HG02970 (cell line): ENCODE results near the gene MEIG1.
A peak's percentile ranks its signal among the peaks of the same experiment; 100 is the strongest.
"Not testable (repeated sequence)": the region's sequence is repeated elsewhere in the genome, so short reads cannot be mapped to it uniquely, and the experiment has no call there.

ENCODE experiments used
- ATAC-seq: cut with Tn5 transposase; IDR thresholded peaks from one replicate; pipeline ENCODE4 v1.9.1; 2021; ENCODE audit warnings: mild to moderate bottlenecking, moderate library complexity, moderate number of reproducible peaks; ENCODE audit not compliant: unreplicated experiment, low FRiP score

The MEIG1 gene

DNA sequence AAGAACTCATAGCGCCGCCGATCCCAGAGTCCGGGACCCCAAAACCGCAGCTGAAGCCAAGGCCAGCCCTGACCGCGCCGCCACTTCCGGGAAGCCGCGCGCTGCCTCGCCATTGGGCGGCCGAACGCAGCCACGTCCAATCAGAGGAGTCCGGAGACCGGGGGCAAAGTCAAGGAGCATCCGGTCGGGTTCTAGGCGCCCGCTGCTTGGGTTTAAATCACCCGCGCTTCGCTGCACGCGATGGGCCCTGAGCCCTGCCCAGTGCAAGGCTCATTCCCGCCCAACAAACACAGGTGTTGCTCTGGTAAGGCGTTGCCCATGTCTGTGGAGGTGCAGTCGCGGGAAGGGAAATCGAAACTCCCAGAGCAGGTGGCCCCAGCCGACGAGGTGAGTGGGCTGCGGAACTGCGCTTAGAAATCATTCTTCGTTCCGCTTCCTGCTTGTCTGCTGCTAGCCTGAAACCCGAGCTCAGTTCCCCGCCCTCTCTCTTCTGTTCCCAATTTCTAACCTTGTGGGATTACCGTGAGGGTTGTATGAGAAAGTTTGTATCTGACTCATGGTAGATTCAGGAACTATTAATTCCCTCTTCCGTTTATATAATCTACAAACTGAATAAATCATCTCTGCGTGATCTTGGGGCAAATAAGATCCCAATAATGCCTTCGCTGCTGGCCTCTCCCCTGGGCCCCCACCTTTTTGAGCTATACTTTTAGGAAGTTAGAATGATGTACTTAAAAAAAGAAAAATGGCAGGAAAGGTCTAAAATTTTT lies 5.0 kb upstream of the MEIG1 start, which contains the start of gene DCLRE1C:
Gene DCLRE1C, minus strand, starts transcription at position 96 of the 770 bp plus-strand sequence. Its CDS starts 86 bp downstream, at position 10.
- ATAC-seq: peak; percentile 63

DNA sequence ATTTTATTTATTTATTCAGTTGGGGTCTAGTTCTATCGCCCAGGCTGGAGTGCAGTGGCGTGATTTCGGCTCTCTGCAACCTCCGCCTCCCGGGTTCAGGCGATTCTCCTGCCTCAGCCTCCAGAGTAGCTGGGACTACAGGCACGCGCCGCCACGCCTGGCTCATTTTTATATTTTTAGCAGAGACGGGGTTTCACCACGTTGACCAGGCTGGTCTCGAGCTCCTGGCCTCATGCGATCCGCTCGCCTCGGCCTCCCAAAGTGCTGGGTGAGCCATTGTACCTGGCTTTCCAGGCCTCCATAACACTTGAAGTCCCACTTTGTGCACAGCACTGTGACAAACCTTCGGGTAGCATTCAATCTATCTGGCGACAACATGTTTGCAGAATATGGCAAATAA lies 4.3 kb upstream of the MEIG1 start:
- no peak for ATAC-seq

DNA sequence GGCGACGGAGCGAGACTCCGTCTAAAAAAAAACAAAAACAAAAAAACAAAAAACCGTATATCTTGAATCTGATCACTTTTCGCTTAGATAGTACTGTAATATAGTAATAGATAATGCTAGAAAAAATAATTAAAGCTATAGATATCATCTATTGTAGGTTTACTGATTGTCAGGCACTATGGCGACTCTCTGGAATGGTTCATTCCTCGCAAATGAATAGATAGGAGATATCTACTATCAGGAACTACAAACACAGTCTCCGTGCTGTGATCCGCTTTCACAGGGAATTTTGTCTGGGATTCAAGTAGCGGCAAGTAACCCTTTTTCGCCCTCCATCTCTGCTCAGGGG lies 342 bp upstream of the MEIG1 start:
- no peak for ATAC-seq

DNA sequence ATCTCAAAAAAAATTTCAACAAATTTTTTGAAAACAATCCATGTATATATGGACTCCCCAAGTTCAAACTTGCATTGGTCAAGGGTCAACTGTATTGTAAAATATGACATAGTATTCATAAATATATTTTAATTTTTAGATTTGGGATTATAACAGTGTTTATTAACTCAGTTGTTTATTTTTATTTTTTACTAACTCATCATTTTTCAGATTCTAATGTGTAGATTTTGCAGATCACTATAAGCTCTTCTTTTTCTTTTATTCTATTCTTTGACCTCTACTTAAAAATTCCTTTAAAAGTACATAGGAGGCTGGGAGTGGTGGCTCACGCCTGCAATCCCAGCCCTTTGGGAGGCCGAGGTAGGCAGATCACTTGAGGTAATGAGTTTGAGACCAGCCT lies 8.7 kb downstream of the MEIG1 start:
- ATAC-seq: no peak

DNA sequence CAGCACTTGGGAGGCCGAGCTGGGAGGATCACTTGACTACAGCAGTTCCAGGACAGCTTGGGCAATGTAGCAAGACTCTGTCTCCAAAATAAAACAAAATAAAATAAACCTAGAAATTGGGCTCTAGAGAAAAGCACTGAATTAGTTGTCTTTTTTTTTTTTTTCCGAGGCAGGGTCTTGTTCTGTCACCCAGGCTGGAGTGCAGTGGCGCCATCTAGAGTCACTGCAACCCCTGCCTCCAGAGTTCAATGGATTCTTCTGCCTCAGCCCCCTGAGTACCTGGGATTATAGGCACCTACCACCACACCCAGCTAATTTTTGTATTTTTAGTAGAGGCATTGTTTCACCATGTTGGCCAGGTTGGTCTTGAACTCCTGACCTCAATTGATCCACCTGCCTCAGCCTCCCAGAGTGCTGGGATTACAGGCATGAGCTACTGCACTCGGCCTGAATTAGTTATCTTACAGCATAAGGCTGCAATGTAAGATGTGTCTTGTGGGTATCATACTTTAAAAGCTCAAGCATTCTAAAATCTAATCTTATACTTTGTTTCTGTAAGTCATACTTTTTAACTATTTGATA lies 12.8 kb downstream of the MEIG1 start:
- ATAC-seq: no peak

DNA sequence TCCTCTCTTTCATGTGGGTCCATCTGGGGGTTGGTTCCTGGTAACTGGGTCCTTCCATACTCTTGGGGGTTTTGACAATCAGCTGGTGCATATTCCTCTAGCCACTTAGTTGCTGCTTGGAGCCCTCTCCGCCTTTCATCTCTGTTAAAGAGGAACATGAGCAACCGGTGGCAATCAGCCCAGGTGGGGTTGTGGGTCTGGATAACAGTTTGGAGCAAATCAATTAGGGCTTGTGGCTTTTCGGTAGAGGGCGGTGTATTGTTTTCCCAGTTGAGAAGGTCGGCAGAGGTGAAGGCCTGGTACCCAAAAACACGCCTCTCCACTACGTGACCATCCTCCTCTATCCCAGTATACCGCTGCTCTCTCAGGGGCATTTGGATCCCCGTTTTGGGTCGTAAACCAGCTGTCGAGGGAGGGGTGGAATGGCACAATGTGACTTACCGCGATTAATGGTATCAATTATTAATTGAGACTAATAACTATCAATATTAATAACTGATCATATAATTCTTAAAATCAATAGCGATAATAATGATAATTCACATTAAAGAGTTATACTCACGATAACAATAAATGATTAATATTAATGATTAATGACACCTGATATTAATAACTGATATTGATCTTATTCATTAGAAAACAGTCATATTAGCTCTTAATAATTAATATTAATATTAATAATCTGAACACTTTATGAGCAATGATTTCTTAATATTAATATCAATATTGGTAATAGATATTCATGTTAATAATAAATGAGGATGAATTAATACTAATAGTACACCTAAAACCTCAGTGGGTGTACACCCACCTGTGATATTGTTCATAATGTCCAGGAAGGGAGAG lies 15.2 kb downstream of the MEIG1 start:
- ATAC-seq: not testable (repeated sequence)

DNA sequence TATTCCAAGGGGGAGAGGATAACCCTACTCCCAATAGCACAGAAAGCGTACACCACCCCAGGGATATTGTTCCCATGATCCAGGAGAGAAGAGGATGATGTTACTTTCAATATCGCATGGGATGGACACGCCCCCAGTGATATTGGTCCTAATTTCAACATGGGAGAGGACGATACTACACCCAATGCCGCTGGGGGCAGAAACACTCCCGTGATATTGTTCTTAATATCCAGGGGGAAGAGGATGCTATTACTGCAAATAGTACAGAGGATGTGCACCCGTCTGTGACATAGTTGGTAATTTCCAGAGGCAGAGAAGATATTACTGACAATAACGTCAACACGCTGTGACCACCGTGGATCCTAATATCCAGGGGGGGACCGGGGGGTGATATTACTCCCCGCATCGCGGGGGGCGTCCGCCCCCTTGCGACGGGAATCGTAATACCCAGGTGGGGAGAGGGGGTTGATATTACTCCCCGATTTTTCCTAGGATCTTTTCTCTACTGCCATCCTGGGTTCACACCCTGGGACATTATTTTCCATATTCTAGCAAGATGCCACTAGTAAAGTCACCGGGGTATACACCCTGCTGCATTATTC lies 16.6 kb downstream of the MEIG1 start:
- no peak for ATAC-seq

DNA sequence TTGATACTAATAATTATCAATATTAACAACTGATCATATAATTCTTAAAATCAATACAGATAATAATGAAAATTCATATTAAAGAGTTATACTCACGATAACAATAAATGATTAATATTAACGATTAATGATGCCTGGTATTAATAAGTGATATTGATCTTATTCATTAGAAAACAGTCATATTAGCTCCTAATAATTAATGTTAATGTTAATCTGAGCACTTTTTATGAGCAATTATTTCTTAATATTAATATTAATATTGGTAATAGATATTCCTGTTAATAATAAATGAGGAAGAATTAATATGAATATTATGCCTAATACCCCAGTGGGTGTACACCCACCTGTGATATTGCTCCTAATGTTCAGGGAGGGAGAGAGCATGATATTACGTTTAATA lies 23.6 kb downstream of the MEIG1 start:
- ATAC-seq: no peak

DNA sequence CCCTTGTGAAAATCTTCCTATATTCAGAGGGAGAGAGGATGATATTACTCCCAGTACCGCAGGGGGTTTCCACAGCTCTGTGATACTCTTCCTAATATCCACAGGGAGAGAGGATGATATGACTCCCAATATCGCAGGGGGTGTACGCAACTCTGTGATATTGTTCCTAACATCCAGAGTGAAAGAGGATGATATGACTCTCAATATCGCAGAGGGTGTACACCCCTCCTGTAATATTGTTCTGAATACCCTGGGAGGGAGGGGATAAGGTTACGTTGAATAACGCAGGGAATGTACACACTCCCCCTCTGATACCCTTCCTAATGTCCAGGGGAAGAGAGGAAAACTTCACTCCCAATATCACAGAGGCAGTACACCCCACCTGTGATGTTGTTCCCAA lies 30.4 kb downstream of the MEIG1 start:
- ATAC-seq: not testable (repeated sequence)

DNA sequence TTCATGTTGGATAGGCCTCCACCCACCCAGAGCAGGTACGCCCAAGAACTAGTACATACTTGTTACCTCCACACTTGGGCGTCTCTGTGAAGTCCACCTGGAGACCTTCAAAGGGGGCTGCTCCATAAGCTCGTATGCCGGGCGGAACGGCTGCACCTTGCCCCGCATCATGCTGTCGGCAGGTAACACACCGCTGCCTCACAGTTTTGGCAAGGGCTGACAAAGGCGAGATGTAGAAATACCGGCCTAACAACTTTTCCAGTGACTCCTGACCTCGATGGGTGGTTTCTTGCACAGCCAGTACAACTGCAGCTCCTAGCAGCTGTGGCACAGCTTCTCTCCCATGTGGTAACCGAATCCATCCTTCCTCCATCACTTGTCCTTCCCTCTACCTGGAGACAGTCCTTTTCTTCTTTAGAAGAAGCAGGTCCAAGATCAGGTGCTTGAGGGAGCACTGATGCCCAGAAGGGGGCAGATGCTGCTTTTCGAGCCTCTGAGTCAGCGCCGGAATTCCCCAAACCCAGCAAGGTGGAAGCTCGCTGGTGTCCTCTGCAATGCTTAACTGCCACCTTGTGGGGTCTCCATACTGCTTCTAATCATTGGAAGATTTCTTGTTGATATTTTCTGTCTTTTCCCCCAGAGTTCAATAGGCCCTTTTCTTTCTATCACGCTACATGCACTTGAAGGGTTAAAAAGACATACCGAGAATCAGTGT lies 32.0 kb downstream of the MEIG1 start:
- not testable (repeated sequence) for ATAC-seq

DNA sequence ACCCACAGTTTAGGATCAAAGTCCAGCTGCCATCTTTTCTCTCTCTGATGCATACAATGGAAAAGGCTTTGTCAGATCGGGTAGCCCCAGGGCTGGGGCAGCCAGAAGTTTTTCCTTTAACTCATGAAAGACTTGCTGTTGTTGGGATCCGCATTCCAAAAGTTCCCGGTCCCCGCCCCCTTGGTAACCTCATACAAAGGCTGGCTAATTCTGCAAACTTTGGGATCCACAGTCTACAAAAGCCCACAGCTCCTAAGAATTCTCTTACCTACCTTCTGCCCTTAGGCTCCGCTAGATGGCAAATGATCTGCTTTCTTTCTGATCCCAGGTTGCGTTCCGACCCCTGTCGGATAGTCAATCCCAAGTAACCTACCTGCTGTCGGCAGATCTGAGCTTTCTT lies 33.1 kb downstream of the MEIG1 start:
- not testable (repeated sequence) for ATAC-seq

DNA sequence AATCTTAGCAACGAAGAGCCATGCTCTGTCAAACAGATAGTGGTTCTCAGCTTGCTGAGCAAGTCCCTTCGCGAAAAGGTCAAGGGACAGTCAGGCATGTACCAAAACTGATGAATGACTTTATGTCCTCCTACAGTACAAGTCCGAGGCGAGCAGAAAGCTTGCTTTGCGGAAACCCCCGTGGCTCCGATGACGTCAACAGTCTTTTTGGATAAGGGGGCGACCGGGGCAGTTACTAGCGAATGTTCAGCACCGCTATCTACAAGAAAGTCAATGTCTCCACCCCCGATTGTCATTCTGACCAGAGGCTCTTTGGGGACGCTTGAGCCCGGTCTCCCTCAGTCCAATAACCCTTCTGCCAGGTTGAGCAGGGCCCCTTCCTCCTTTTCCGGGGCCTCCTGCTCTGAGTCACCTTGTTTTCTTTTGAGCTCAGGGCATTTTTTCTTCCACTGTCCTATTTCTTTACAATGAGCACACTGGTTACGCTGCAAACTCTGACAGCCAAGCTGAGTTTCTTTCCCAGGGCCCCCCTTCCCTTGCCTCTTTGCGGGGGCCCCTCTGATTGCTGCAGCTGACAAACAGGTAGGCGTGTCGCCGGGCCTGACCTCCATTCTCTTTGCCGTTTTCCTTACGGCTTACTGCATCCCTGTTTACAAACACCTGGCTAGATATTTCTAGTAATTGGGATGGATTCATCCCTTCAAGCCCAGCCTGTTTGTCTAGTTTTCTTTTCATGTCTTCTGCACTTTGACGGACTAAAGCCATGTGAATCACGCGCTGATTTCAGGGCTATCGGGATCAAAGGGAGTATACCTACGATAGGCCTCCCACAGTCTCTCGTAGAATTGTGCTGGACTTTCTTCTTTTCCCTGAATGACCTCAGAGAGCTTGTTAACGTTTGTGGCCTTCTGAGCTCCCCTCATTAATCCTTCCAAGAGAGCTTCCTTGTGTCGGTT lies 34.6 kb downstream of the MEIG1 start:
- ATAC-seq: not testable (repeated sequence)

DNA sequence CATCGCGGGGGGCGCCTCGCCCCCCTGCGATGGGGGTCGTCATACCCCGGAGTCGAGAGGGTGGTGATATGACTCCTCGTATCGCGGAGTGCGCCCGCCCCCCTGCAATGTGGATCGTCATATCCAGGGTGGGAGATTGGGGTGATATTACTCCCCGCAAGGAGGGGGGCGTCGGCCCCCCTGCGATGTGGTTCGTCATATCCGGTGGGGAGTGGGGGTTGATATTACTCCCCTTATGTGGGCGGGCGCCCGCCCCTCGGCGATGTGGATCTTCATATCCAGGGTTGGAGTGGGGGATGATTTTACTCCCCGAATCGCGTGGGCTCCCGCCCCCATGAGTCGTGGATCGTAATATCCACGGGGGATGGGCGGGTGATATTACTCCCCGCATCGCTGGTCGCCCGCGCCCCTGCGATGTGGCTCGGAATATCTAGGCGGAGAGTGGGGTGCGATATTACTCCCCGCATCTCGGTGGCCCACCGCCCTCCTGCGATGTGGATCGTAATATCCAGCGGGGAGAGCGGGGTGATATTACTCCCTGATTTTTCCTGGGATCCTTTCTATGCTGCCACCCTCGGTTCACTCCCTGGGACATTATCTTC lies 36.9 kb downstream of the MEIG1 start:
- no peak for ATAC-seq

DNA sequence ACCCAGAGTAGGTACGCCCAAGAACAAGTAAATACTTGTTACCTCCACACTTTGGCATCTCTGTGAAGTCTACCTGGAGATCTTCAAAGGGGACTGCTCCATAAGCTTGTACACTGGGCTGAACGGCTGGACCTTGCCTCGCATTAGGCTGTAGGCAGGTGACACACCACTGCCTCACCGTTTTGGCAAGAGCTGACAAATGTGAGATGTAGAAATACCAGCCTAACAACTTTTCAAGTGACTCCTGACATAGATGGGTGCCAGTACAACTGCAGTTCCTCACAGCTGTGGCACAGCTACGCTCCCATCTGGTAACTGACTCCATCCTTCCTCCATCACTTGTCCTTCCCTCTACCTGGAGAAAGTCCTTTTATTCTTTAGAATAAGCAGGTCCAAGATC lies 54.3 kb downstream of the MEIG1 start:
- ATAC-seq: not testable (repeated sequence)

DNA sequence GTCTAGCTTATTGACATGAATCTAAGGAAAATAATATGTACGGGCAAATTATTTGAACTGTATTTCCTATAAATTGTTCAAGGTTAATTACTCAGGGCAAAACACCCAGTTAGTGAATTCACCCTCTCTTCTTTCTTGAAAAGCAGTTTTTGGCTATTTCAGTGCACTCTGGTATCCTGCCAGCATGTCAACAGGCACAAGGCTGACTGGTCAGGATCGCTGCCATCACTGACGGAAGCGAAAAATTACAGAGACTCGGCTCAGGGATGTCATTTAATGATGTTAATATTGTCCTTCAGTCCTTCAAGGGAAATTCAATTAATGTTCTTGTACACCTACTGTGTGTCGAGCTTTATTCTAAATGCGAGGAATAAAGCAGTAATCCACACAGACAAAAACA lies 56.3 kb downstream of the MEIG1 start:
- ATAC-seq: no peak

DNA sequence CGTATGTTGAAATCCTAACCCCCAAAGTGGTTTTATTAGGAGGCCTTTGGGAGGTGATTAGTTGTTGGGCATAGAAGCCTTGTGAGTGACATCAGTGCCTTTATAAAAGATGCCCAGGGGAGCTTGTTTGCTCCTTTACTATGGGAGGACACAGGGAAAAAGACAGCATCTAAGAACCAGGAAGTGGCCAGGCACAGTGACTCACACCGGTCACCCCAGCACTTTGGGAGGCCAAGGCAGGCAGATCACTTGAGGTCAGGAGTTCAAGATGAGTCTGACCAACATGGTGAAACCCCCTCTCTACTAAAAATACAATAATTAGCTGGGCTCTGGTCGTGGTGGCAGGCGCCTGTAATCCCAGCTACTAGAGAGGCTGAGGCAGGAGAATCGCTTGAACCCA lies 61.8 kb downstream of the MEIG1 start:
- not testable (repeated sequence) for ATAC-seq
